ENCODE data around the gene SCN2B. TPM values are rescaled to one million over a fixed set of nuclear protein-coding genes. Genes with fewer than 3 reads are reported as not detected.

The SCN2B gene
- total and polyA plus RNA-seq, 2 of the 13 experiments (the other 11 are each of a cell fraction or from before 2014, with no cell fraction given), result 0.01 to 0.02 TPM

GRCh38 chr11:118212131-118212725 is 35.8 kb upstream of the SCN2B start (continued):
- TF ChIP-seq RORA (CRISPR knock-in tag; IDR thresholded peaks at IDR 0.05) (no peak), ZNF143 (CRISPR knock-in tag; IDR thresholded peaks at IDR 0.05) (peak; percentile 64), ARID2 (CRISPR knock-in tag; IDR thresholded peaks at IDR 0.05; ENCODE audit: borderline replicate concordance) (0 out of 2 replicates have a peak, but pooled peaks have one; percentile 31), ZMYM4 (CRISPR knock-in tag; IDR thresholded peaks at IDR 0.05) (peak; percentile 83), IRX3 (CRISPR knock-in tag; IDR thresholded peaks at IDR 0.05; ENCODE audit: borderline replicate concordance, low read depth) (no peak), FOSL2 (CRISPR knock-in tag; IDR thresholded peaks at IDR 0.05) (peak; percentile 93), ZNF543 (CRISPR knock-in tag; IDR thresholded peaks at IDR 0.05) (peak; percentile 58; the same call in 1 of the 2 replicates), AHDC1 (CRISPR knock-in tag; IDR thresholded peaks at IDR 0.05; ENCODE audit: borderline replicate concordance) (peak; percentile 86), TARDBP (CRISPR knock-in tag; IDR thresholded peaks at IDR 0.05) (peak; percentile 93), ZNF207 (IDR thresholded peaks at IDR 0.05; ENCODE audit: borderline replicate concordance) (no peak), TCF7 (IDR thresholded peaks at IDR 0.05; ENCODE audit: low read depth) (peak; percentile 92), NR2F2 (IDR thresholded peaks at IDR 0.05; ENCODE audit: borderline replicate concordance, low read depth) (peak; percentile 33; the same call in 1 of the 2 replicates), ETV5 (CRISPR knock-in tag; IDR thresholded peaks at IDR 0.05; ENCODE audit: borderline replicate concordance) (peak; percentile 91), KLF16 (CRISPR knock-in tag; IDR thresholded peaks at IDR 0.05) (peak in 1 of 2 experiments; percentile 68; a peak in 1 of 4 replicates), PAWR (CRISPR knock-in tag; IDR thresholded peaks at IDR 0.05; ENCODE audit: borderline replicate concordance) (no peak), PAF1 (CRISPR knock-in tag; IDR thresholded peaks at IDR 0.05) (no peak), ZFY (CRISPR knock-in tag; IDR thresholded peaks at IDR 0.05) (peak; percentile 60), KDM3A (CRISPR knock-in tag; IDR thresholded peaks at IDR 0.05; ENCODE audit: low read depth) (0 out of 2 replicates have a peak, but pooled peaks have one; percentile 25)
- TF ChIP-seq, protein P1, sequence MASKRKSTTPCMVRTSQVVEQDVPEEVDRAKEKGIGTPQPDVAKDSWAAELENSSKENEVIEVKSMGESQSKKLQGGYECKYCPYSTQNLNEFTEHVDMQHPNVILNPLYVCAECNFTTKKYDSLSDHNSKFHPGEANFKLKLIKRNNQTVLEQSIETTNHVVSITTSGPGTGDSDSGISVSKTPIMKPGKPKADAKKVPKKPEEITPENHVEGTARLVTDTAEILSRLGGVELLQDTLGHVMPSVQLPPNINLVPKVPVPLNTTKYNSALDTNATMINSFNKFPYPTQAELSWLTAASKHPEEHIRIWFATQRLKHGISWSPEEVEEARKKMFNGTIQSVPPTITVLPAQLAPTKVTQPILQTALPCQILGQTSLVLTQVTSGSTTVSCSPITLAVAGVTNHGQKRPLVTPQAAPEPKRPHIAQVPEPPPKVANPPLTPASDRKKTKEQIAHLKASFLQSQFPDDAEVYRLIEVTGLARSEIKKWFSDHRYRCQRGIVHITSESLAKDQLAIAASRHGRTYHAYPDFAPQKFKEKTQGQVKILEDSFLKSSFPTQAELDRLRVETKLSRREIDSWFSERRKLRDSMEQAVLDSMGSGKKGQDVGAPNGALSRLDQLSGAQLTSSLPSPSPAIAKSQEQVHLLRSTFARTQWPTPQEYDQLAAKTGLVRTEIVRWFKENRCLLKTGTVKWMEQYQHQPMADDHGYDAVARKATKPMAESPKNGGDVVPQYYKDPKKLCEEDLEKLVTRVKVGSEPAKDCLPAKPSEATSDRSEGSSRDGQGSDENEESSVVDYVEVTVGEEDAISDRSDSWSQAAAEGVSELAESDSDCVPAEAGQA (IDR thresholded peaks at IDR 0.05; ENCODE audit: low read depth), result no peak
- TF ChIP-seq, protein P1 (CRISPR knock-in tag; IDR thresholded peaks at IDR 0.05; ENCODE audit: borderline replicate concordance), result peak; percentile 49; the same call in 1 of the 2 replicates
